ENCODE measurements around the gene MALAT1. TPM values are rescaled to one million over a fixed set of nuclear protein-coding genes. Genes with fewer than 3 reads are reported as not detected.

The MALAT1 gene
- total and polyA plus RNA-seq, 2 of the 8 experiments (the other 6 are each of a cell fraction or from before 2014, with no cell fraction given), result 115 to 984 TPM

DNA sequence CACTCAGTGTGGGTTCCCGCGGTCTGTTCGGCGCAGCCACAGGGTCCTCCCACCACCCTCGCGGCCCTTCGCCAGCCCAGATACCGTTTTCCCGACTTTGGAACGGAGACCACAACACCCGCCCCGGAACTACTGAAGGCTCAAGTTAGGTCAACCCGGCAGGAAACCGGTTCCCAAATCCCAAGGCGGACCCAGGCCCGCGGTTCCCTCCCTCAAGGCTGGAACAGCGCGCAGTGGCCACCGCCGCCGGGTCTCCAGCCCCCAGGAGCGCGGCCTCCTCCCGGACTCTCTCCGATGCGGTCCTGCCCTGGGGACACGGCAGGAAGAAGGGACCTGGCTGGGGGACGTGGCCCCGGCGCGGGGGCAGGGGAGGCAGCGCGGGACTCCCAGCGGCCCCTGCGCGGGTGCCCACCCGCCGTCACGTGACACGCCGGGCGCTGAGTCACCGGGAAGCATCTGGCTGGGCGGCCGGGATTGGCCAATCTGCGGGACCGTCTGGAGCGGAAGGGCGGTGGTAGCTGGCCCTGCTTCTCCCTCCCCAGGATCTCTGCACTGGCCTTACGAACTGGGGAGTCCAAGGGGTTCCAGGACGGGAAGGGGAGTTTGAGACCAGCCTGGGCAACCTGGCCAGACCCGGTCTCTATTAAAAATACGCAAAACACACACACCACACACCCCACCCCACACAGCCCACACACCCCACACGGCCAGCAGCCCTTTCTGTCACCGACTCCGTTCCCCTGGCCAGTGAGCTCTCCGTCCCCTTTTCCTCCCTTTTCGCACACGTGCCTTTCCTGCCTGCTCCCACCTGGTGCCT is 21.5 kb upstream of the MALAT1 start (continued):
- TF ChIP-seq BACH1 (IDR thresholded peaks at IDR 0.05; ENCODE audit: low read length), result peak; percentile 71
- no peak for TF ChIP-seq GTF2F1 (IDR thresholded peaks at IDR 0.05; ENCODE audit: borderline replicate concordance, low read depth, low read length)
- TF ChIP-seq, protein P1, sequence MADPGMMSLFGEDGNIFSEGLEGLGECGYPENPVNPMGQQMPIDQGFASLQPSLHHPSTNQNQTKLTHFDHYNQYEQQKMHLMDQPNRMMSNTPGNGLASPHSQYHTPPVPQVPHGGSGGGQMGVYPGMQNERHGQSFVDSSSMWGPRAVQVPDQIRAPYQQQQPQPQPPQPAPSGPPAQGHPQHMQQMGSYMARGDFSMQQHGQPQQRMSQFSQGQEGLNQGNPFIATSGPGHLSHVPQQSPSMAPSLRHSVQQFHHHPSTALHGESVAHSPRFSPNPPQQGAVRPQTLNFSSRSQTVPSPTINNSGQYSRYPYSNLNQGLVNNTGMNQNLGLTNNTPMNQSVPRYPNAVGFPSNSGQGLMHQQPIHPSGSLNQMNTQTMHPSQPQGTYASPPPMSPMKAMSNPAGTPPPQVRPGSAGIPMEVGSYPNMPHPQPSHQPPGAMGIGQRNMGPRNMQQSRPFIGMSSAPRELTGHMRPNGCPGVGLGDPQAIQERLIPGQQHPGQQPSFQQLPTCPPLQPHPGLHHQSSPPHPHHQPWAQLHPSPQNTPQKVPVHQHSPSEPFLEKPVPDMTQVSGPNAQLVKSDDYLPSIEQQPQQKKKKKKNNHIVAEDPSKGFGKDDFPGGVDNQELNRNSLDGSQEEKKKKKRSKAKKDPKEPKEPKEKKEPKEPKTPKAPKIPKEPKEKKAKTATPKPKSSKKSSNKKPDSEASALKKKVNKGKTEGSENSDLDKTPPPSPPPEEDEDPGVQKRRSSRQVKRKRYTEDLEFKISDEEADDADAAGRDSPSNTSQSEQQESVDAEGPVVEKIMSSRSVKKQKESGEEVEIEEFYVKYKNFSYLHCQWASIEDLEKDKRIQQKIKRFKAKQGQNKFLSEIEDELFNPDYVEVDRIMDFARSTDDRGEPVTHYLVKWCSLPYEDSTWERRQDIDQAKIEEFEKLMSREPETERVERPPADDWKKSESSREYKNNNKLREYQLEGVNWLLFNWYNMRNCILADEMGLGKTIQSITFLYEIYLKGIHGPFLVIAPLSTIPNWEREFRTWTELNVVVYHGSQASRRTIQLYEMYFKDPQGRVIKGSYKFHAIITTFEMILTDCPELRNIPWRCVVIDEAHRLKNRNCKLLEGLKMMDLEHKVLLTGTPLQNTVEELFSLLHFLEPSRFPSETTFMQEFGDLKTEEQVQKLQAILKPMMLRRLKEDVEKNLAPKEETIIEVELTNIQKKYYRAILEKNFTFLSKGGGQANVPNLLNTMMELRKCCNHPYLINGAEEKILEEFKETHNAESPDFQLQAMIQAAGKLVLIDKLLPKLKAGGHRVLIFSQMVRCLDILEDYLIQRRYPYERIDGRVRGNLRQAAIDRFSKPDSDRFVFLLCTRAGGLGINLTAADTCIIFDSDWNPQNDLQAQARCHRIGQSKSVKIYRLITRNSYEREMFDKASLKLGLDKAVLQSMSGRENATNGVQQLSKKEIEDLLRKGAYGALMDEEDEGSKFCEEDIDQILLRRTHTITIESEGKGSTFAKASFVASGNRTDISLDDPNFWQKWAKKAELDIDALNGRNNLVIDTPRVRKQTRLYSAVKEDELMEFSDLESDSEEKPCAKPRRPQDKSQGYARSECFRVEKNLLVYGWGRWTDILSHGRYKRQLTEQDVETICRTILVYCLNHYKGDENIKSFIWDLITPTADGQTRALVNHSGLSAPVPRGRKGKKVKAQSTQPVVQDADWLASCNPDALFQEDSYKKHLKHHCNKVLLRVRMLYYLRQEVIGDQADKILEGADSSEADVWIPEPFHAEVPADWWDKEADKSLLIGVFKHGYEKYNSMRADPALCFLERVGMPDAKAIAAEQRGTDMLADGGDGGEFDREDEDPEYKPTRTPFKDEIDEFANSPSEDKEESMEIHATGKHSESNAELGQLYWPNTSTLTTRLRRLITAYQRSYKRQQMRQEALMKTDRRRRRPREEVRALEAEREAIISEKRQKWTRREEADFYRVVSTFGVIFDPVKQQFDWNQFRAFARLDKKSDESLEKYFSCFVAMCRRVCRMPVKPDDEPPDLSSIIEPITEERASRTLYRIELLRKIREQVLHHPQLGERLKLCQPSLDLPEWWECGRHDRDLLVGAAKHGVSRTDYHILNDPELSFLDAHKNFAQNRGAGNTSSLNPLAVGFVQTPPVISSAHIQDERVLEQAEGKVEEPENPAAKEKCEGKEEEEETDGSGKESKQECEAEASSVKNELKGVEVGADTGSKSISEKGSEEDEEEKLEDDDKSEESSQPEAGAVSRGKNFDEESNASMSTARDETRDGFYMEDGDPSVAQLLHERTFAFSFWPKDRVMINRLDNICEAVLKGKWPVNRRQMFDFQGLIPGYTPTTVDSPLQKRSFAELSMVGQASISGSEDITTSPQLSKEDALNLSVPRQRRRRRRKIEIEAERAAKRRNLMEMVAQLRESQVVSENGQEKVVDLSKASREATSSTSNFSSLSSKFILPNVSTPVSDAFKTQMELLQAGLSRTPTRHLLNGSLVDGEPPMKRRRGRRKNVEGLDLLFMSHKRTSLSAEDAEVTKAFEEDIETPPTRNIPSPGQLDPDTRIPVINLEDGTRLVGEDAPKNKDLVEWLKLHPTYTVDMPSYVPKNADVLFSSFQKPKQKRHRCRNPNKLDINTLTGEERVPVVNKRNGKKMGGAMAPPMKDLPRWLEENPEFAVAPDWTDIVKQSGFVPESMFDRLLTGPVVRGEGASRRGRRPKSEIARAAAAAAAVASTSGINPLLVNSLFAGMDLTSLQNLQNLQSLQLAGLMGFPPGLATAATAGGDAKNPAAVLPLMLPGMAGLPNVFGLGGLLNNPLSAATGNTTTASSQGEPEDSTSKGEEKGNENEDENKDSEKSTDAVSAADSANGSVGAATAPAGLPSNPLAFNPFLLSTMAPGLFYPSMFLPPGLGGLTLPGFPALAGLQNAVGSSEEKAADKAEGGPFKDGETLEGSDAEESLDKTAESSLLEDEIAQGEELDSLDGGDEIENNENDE (IDR thresholded peaks at IDR 0.05; ENCODE audit: insufficient replicate concordance, low read length), result no peak
- TF ChIP-seq RNF2 (IDR thresholded peaks at IDR 0.05; ENCODE audit: borderline replicate concordance, low read depth, low read length, missing control alignments, poor library complexity, severe bottlenecking), result no peak
- TF ChIP-seq CBX5 (IDR thresholded peaks at IDR 0.05; ENCODE audit: low read depth, low read length), result no peak
- no peak for TF ChIP-seq SIRT6 (IDR thresholded peaks at IDR 0.05; ENCODE audit: low read length)
- TF ChIP-seq RAD21 (IDR thresholded peaks at IDR 0.05 in 1 of 2, conservative IDR thresholded peaks at IDR 0.05 in 1 of 2; ENCODE audit: low read depth in 2 of 2, low read length in 2 of 2), result no peak
- TF ChIP-seq FOSL1 (IDR thresholded peaks at IDR 0.05; ENCODE audit: insufficient read depth, low read depth, low read length), result no peak
